GM19351 (cell line): Measurements from ENCODE around the gene PROSER3.
"Not testable (repeated sequence)": the region's sequence is repeated elsewhere in the genome, so short reads cannot be mapped to it uniquely, and the experiment has no call there.

Experiments used
- ATAC-seq: cut with Tn5 transposase; IDR thresholded peaks from one replicate; pipeline ENCODE4 v1.9.1; 2021; ENCODE audit warnings: mild to moderate bottlenecking, moderate library complexity; ENCODE audit not compliant: unreplicated experiment

The PROSER3 gene

DNA sequence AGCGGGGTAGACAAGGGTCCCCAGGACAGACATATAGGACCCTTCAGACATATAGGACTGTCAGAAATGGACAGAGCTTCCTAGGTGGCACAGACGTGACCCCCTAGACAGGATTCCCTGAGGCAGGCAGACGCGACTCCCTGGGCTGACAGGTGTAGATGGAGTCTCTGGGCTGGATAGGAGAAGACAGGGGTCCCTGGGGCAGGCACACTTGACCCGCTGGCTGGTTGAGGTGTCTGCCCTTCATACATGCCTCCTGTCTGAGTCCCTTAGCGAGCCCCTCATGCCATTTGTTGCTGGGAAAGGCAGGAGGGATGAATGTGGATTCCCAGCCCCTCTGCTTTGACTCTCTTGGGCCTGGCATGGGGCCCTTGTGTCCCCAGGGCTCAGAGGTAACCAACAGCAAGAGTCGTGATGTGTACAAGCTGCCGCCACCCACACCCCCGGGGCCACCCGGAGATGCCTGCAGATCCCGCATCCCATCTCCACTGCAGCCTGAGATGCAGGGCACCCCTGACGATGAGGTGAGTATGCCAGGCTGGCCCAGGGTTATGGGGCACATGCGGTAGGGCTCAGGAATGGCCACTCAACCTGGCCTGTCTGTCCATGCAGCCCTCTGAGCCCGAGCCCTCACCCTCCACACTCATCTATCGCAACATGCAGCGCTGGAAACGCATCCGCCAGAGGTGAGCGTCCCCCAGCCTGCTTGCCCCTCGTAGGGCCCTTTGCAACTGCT is 4.2 kb upstream of the PROSER3 start:
- ATAC-seq = no peak

DNA sequence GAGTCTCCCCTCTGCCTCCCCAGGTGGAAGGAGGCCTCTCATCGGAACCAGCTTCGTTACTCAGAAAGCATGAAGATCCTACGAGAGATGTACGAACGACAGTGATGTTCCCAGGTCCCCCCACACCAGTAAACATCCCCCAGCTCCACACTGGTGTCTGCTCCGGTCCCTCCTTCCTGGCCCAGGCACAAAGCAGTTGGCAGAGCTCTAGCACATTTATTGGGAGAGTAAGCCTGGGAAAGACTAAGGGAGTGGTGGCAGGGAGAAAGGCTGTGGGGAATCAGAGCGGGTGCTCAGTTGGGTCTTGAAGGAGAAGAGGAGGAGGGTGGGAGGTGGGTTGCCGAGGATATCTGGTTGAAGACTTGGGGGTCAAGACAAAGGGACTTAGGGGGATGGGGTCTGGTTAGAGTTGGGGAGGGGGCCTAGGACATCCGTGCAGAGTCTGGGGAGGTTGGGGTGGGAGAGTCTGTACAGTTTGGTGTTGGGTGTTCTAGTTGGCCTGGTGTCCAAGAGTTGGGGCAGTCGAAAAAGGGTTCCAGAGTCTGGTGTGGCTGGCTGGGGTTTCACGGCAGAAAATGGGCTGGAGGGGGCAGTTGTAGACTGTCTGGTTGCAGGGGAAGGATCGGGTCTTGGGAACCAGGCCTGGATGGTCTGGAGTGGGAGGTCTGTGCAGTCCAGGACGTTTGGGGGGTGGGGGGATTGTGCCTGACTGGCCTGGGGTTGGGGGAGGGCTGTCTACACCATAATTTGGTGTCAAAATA is 3.4 kb upstream of the PROSER3 start:
- no peak for ATAC-seq

DNA sequence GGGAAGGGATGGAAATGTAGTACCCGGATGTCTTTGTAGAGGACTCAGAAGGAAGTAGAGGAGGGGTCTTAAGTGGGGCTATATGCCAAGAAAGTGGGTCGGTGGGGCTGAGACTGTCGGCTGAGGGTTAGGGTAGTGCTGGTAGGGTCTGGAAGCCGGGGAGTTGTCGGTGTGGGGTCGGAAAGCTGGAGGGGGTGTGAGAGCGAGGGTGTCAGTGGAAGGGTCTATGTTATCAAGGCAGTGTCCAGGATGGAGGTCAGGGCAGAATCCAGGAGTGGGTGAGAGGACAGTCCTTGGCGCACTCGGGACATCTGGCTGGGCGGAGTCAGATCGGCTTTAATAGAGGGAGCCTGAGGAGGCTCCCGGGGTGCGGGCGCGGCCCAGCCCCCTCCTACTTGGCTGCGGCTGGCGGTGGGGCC is 2.8 kb upstream of the PROSER3 start:
- ATAC-seq = no peak

- ATAC-seq = no peak
Measured at GRCh38 chr19:35755550-35756376, 2.2 kb upstream of the PROSER3 start.

DNA sequence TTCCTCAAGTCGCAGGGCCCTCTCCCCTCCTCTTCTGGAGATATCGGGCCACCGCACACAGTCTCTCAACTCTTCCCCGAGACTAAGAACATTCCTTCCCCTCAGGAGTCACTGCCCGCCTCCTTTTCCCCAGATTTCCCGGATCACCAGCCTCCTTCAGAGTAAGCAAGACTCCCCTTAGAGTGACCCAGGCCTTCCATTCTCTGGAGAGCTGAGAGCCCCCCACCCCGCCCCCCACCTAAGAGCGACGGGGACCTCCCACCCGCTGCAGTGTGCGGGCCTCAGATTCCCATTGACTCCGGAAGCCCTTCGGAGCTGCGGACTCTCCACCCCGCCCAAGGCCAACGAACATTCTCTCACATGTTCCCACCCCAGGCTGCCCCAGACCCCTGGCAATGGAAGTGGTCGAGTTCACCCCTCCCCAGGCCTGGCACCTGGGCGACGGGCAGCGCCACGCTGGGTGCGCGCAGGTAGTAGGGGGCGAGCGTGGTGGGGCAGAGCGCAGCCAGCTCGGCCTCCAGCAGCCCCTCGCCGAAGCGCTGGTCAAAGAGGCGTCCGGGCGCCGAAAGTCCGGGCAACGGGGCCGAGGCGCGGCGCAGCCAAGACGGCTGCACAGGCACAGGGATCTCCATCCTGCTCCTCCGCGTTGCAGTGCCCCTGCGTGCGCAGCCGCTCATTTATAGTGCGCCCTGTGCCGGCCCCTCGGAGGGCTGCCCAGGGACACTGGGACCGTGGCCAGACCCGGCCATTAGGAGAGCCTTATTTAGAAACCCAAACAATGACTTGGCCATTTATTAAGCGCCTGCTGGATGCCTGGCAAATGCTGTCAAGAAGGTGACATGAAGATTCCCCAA is 1.4 kb upstream of the PROSER3 start, which contains the start of gene HSPB6:
Gene HSPB6, minus strand, starts transcription at position 653 of the 854 bp plus-strand sequence. Its CDS starts 21 bp downstream, at position 632.
- no peak for ATAC-seq

DNA sequence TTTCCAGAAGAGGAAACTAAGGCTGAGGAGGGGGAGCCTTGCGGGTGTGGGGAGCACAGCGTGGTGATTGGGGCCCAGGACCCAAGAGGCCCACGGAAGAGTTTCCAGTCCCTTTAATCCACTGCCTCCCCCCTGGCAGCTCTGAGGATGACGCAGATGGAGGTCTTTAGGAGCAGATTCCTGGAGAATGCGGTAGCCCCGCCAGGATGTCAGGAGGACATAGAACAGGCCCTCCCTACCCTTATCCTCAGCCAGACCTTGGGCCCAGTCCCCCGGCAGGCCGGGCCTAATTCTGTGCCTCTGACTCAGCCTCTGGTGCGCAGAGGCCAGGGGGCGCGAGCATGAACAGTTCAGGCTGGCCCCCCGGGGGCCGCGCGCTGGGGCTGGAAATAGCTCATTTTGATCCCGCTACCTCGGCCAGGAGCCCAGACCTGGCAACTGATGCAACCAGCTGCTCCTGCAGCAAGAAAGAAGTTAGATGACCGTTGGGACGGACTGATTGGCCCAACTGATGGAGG is 686 bp upstream of the PROSER3 start:
- ATAC-seq = no peak

DNA sequence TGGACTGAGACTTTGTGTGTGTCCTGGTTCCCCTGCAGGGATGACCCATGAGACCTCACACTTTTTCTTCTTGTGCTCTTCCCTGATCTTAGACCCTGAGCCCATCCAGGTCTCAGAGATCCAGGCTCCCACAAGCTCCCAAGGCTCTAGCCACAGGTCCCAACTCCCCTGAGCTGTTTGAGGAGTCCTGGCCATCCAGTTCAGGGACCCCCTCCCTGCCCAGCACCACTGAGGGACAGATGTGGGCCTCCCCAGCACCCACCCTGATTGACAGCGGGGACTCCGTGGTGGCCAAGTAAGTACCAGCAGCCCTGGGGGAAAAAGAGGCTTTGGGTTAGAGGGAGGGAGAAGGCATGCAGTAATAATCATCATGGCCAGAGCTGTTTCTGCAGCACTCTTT is 1.7 kb downstream of the PROSER3 start:
- no peak for ATAC-seq

- ATAC-seq = no peak
Measured at GRCh38 chr19:35760711-35761349, 2.9 kb downstream of the PROSER3 start.

DNA sequence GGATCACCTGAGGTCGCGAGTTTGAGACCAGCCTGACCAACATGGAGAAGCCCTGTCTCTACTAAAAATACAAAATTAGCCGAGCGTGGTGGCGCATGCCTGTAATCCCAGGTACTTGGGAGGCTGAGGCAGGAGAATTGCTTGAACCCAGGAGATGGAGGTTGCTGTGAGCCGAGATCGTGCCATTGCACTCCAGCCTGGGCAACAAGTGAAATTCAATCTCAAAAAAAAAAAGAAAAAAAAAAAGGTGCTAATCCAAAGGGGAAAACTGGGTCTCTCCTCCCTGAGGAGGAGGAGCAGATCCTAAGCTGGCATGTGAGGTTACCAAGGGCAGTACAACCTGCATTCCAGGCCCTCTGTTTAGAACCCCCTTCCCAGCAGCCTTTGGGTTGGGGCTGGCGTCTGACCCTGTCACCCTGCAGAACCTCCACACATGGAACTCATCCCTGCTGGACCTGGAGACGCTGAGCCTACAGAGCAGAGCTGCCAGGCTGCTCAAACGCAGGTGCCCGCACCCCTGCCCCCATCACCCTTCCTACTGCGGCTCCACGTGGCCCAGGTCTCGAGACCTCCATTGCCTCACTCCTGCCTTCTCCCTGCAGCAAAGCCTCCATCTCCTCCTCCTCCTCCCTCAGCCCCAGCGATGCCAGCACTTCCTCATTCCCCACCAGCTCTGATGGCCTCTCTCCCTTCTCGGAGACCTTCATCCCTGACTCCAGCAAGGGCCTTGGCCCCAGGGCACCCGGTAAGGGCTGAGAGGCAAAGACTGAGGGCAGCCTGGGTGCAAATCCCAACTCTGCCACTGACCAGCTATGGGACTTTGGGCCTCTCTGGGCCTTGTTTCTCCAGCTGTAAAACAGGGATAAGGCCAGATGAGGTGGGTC is 6.7 kb downstream of the PROSER3 start:
- no peak for ATAC-seq

DNA sequence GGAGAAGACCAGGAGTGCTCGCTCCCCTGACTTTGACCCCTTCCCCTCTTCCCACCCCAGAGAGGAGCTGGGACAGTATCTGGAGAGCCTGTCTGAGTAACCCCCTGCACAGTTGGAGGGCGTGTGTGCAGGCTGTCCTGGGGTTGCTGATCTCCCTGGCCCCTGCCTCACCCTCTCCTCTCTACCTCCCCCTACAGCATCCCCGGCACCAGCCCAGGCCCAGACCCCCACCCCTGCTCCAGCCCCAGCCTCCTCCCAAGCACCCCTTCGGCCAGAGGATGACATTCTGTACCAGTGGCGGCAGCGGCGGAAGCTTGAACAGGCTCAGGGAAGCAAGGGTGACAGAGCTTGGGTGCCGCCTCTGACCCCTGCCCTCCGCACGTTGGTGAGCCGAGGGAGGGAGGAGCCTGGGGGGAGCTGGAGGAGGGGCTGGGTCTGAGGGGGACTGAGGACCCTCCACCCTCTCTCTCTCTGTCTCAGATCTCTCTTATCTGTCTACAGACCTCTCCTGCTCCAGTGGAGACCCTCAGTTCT is 8.7 kb downstream of the PROSER3 start:
- no peak for ATAC-seq

DNA sequence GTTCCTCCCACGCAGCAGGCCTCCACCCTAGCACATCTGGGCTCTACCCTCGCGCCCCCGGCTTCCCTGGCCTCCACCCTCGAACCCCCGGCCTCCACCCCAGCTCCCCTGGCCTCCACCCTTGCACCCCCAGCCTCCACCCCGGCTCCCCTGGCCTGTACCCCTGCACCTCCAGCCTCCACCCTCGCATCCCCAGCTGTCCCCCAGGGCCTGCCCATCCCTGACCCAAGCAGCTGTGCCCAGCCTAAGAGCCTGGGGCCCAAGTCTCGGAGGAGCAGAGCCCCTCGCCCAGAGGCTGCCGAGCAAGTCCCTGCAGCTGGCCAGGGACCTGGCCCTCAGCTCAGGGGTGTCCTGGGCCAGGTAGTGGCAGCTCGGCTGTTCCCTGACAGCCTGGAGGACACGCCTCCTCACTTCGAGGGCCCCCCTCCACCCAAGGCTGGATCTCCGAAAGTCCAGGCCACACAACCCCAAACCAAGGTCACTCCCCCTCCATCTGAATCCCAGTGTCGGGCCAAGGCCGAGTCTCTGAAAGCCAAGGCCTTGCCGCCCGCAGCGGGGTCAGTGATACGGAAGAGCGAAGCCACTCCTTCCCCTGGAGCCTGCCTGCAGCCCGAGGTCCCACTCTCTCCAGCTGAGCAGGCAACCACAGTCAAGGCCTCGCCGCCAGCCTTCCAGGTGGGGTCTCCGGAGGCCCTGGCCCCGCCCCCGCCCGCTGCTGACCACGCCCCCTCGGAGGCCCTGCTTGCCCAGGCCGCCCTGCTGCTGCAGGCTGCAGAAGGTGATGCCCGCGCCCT is 9.5 kb downstream of the PROSER3 start:
- no peak for ATAC-seq

DNA sequence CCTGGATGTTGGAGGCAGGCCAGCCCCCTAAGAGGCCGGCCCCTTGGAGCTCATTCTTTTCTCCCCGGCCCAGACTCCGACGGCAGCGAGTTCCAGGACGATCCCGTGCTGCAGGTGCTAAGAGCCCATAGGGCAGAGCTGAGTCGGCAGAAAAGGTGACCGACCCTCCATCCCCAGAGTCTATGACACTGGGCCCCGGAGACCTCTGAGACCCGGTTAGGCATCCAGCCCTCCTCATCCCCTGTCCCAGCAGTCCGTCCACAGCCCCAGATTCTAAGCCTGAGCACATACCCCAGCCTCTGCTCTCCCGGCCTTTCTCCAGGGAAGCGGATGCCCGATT is 10.1 kb downstream of the PROSER3 start:
- no peak for ATAC-seq

GRCh38 chr19:35772362-35772761 is 14.4 kb downstream of the PROSER3 start:
- not testable (repeated sequence) for ATAC-seq

GRCh38 chr19:35773020-35773806 is 15.2 kb downstream of the PROSER3 start:
- ATAC-seq = no peak

GRCh38 chr19:35774274-35775045 is 16.5 kb downstream of the PROSER3 start:
- ATAC-seq = no peak

GRCh38 chr19:35775046-35775297 is 17.0 kb downstream of the PROSER3 start:
- ATAC-seq = no peak
